Ovary (tissue), 3 donors: ENCODE data around the gene SWI5.

Experiments
- CTCF ChIP-seq, 3 donors: fragments of 450-650 bp in 2 of 3; fragments of 200-600 bp in 1 of 3; IDR thresholded peaks; one replicate each; pipeline versions ENCODE4 v1.5.1 to v1.8.0; 2016 to 2022; ENCODE audit warnings: antibody characterized with exemption in 3 of 3, mild to moderate bottlenecking in 1 of 3
- POLR2A ChIP-seq: fragments of 450-650 bp; IDR thresholded peaks from one replicate; pipeline ENCODE4 v1.6.1; 2017; ENCODE audit warnings: antibody characterized with exemption, mild to moderate bottlenecking, moderate library complexity
- donor health status: DM: no; HTN: no; CAD: no.

- TF ChIP-seq CTCF (IDR thresholded peaks at IDR 0.05) (no peak), POLR2A (no peak)
Measured at GRCh38 chr9:128251732-128252100, 24.4 kb upstream of the SWI5 start.
